Right cardiac atrium (tissue), 5 donors: ENCODE measurements around the gene ADAM21. TPM values are rescaled to one million over a fixed set of nuclear protein-coding genes. Genes with fewer than 3 reads are reported as not detected.
A peak's percentile ranks its signal among the peaks of the same experiment; 100 is the strongest.
"Not testable (repeated sequence)": the region's sequence is repeated elsewhere in the genome, so short reads cannot be mapped to it uniquely, and the experiment has no call there.

Source experiments
- ATAC-seq, 2 donors: fragments of 200-7000 bp; cut with Tn5 transposase; one replicate each; pipeline versions ENCODE4 v1.8.0 to v1.9.1; 2020; ENCODE audit warnings: moderate library complexity in 2 of 2, mild to moderate bottlenecking in 1 of 2
- DNase-seq, 3 donors: peaks; one replicate each; pipeline ENCODE4 v3.0.0-alpha.2; 2020
- H3K27ac ChIP-seq: one replicate; pipeline ENCODE4 v1.5.1; 2013; ENCODE audit warnings: mild to moderate bottlenecking, low read length, control low read depth, moderate library complexity
- H3K27me3 ChIP-seq: one replicate; pipeline ENCODE4 v1.6.1; 2013; ENCODE audit not compliant: control insufficient read depth, insufficient read depth
- H3K4me1 ChIP-seq: one replicate; pipeline ENCODE4 v1.6.1; 2013; ENCODE audit warnings: low read length; ENCODE audit not compliant: control insufficient read depth, insufficient read depth
- H3K4me3 ChIP-seq: one replicate; pipeline ENCODE4 v1.5.1; 2013; ENCODE audit warnings: low read length, control low read depth
- H3K9me3 ChIP-seq: one replicate; pipeline ENCODE4 v1.6.1; 2013; ENCODE audit warnings: low read length; ENCODE audit not compliant: control insufficient read depth
- WGBS: extraction: QIAGEN DNeasy Blood & Tissue Kit; methylation state at CpG from one replicate; pipeline ENCODE4 v1.1.7; 2013; 5-methylcytosine and 5-hydroxymethylcytosine counted together
- intact Hi-C, 4 donors: fragments of 100-400 bp; cut with DNase I; formaldehyde crosslinking; loops; one replicate each; pipeline versions ENCODE4 v1.11.0 to v1.14.0; 2022 to 2023
- long read RNA-seq, 4 donors: library from polyadenylated mRNA; unstranded; transcript quantifications; one replicate each; pipeline ENCODE4 v2.0.0, GENCODE V29; 2020 to 2021
- polyA plus RNA-seq: library from polyadenylated mRNA; stranded (reverse); fragments of 200-250 nt; gene quantifications from one replicate; pipeline ENCODE4 v1.2.3, GENCODE V29; 2013
- total RNA-seq, 4 donors: library from RNA; stranded (reverse); fragmentation: NEBNext Ultra II Directional; extraction: Animal tissue kit (Norgen Biotek cat#: 25700); gene quantifications; one replicate each; pipeline ENCODE4 v1.2.1, GENCODE V29; 2021
- donor health status: healthy with polysubstance abuse.
- donor health status: DM: no; HTN: yes; CAD: no.
- donor health status: DM: no; HTN: no; CAD: no.
- donor health status: DM: no; HTN: yes; CAD: no; lungs with severe emphysema.
- donor health status: DM: yes; HTN: yes; CAD: no.

Gene ADAM21
- under 1 TPM in 3 of 4 donors, not detected in 1; 0.32 to 0.37 (median 0.34) TPM for total RNA-seq
- 0.29 TPM for polyA plus RNA-seq
- long read RNA-seq, donor 1, partial matches to known transcripts = 0 of 1 reads
- long read RNA-seq, donor 1, other reads (novel, unspliced or antisense) = 1 of 1 reads
- long read RNA-seq, donor 2 = 0 reads
- long read RNA-seq, donor 3, partial matches to known transcripts = 1 of 1 reads
- long read RNA-seq, donor 3, other reads (novel, unspliced or antisense) = 0 of 1 reads
- long read RNA-seq, donor 4, partial matches to known transcripts = 0 of 1 reads
- long read RNA-seq, donor 4, other reads (novel, unspliced or antisense) = 1 of 1 reads

DNA sequence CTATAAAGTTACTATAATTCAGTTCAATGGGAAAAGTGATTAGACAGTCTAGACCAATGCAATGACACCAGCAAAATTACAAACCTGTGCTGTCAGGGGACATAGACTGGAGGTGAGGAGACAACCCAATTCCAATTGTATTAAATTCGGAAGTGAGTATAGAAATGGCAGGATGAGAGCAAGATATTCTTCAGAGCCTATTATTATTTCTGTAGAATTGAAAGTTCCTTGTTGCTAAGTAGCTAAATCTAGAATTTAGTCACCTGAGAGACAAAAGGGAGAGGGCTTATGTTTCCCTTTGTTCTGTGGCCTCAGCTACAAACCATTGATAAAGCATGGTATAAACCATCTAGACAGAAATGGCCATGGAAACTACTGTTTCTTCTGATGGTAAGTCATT is at the start of gene ADAM21:
TSS of gene ADAM21 (plus strand) at position 301 of the 400 bp plus-strand sequence. CDS start 5,326 bp downstream, outside the sequence.
- Histone ChIP-seq H3K27ac (no peak within 1 kb of the TSS), H3K27me3 (no peaks in the 10 kb centered on the region), H3K4me3 (no peak within 1 kb of the TSS), H3K4me1 (no peaks in the 10 kb centered on the region), H3K9me3 (no peaks in the 10 kb centered on the region)
- 93% methylated on average over 1 of the region's 1 CpG for WGBS
- no peak for DNase-seq
- intact Hi-C loops = no loop called here
- ATAC-seq = no peak

DNA sequence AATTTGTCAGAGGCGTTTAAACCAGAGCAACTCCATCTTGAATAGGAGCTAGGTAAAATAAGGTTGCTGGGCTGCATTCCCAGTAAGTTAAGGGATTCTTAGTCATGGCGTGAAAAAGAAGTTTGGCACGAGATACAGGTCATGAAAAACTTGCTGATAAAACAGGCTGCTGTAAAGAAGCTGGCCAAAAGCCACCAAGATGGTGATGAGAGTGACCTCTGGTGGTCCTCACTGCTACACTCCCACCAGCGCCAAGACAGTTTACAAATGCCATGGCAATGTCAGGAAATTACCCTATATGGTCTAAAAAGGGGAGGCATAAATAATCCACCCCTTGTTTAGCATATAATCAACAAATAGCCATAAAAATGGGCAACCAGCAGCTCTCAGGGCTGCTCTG is 48.6 kb upstream of the ADAM21 start:
- DNase-seq, ATAC-seq, H3K4me1 ChIP-seq, H3K9me3 ChIP-seq, H3K27ac ChIP-seq, intact Hi-C loops, H3K4me3 ChIP-seq, H3K27me3 ChIP-seq: not testable (repeated sequence)
- WGBS = 40% methylated on average over 4 of the region's 4 CpGs

DNA sequence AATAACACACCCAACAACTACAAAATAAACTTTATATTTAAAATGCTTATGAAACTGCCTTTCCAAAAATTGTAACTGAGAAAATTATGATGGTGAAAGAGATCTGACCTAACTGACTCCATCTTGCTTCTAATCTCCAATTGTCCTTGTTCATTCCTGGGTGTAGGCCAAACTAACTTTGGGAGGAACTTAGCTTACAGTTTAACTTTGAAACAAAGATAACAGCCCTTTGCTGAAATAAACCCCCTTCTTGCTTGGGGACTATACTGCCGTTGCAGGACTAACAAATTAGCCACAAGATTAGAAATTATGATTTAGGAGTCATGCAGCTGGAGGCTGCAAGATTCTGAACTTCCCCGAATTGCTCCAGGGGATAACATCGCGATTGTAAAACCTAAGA is 45.8 kb upstream of the ADAM21 start:
- H3K4me1 ChIP-seq, H3K4me3 ChIP-seq, H3K9me3 ChIP-seq, intact Hi-C loops, DNase-seq, H3K27ac ChIP-seq, H3K27me3 ChIP-seq, ATAC-seq: not testable (repeated sequence)
- 82% methylated on average over 4 of the region's 4 CpGs for WGBS

DNA sequence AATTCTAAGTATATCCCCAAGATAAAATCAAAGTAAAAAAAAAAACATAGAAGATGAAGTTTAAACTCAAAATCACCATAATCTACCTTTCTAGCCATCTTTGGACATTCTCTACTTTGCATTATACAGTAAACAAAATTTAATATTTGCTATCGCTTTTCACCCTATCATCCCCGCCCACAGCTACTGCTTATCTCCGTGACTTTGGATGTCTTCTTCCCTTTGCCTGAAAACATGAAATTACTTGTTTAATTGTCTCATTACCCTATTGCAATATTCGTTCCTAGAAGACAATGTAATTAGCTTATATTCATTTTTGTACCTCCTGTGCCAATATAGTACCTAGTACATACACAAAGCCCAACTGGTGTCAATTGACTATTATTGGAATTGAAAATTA is 44.4 kb upstream of the ADAM21 start:
- WGBS = 92% methylated on average over 4 of the region's 4 CpGs
- H3K27me3 ChIP-seq = no peaks in the 10 kb centered on the region
- no peaks in the 10 kb centered on the region for H3K9me3 ChIP-seq
- peaks cover 2% of the 10 kb centered on the region for H3K4me1 ChIP-seq
- H3K27ac ChIP-seq = no peak overlapping the region
- intact Hi-C loops = no loop called here
- no peak for DNase-seq
- H3K4me3 ChIP-seq = no peak overlapping the region
- ATAC-seq = no peak

DNA sequence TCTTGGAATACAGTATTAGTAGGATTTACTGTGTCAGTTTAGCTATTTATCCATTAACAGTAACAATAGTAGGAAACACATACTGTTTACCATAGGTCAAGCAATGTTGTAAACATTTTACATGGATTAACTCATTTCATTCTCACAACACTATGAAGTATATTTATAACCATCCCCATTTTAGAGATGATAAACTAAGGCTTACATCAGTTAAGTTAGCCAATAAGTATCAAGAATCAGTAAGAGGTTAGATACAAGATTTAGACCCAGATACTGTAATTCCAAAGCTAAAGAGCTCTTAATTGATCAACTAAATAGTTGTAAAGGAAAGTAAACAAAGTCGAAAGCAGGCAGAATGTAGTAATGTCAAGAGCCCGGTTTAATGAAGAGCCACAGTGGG is 36.2 kb upstream of the ADAM21 start:
- Histone ChIP-seq H3K9me3 (no peaks in the 10 kb centered on the region), H3K4me3 (peak overlapping the region; percentile 100), H3K27me3 (no peaks in the 10 kb centered on the region), H3K4me1 (no peaks in the 10 kb centered on the region), H3K27ac (no peak overlapping the region)
- 65% methylated on average over 2 of the region's 2 CpGs for WGBS
- DNase-seq (no peak), ATAC-seq (no peak)
- intact Hi-C loops = no loop called here

DNA sequence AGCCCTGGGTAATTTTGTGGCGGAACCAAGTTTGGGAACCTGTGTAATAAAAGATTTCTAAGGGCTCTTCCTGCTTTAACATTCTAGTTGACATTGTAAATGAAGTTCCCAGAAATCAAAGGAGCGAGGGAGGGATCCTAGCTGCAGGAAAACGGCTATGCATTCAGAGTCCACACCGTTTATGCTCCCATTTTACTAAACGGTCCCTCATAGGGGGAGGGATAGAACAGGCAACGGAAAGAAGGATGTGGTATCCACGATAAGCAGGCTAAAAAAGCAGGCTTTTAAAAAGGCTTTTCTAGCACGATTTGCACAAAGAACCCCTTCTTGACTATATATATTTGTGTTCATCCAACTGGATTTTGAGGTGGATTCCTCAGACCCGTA is 35.6 kb upstream of the ADAM21 start:
- no peaks in the 10 kb centered on the region for H3K27me3 ChIP-seq
- peak in 1 of 2 donors; percentile 49 for ATAC-seq
- no peak for DNase-seq
- H3K27ac ChIP-seq = peak overlapping the region; percentile 70
- intact Hi-C loops = no loop called here
- H3K4me1 ChIP-seq = no peaks in the 10 kb centered on the region
- H3K4me3 ChIP-seq = peak overlapping the region; percentile 100
- no peaks in the 10 kb centered on the region for H3K9me3 ChIP-seq
- 5% methylated on average over 9 of the region's 9 CpGs for WGBS

DNA sequence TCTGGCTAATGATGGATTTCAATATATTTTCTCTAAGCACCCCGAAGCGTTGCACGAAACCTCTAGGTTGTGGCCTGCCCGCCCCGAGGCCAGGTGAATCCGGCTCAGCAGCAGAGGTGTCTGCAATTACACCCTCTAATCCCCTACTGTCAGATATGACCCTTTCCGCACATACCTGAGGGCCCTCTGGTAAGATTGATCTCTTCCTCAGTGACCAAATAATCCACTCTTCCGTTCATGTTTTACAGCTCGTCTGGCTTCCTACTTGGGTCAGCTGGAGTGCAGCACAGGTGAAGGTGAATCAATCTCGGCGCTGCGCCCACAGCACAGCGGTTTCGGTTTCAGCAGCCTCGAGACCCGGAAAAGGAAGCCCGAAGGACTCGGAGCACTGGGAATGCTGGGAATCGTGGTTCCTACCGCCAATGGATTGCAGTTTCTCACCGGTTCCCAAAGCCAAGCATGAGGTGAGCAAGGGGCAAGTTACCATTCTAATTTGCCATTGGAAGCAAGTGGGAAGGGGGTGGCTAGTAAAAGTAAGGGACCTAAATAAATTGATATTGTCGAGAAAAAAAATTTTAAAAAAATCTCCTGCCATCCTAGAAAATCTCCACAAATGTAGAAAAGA is 35.1 kb upstream of the ADAM21 start, which contains the start of gene SYNJ2BP:
TSS of gene SYNJ2BP (minus strand) at position 366 of the 625 bp plus-strand sequence. CDS start at position 239, 127 bp downstream.
- Histone ChIP-seq H3K27ac (peak within 1 kb of the TSS; percentile 70), H3K4me1 (no peaks in the 10 kb centered on the region), H3K9me3 (no peaks in the 10 kb centered on the region), H3K27me3 (no peaks in the 10 kb centered on the region), H3K4me3 (peak within 1 kb of the TSS; percentile 100)
- intact Hi-C loops = no loop called here
- WGBS = 1% methylated on average over 22 of the region's 22 CpGs
- ATAC-seq (peak; percentile 93 to 96), DNase-seq (peak; percentile 69 to 84 (median 83))

DNA sequence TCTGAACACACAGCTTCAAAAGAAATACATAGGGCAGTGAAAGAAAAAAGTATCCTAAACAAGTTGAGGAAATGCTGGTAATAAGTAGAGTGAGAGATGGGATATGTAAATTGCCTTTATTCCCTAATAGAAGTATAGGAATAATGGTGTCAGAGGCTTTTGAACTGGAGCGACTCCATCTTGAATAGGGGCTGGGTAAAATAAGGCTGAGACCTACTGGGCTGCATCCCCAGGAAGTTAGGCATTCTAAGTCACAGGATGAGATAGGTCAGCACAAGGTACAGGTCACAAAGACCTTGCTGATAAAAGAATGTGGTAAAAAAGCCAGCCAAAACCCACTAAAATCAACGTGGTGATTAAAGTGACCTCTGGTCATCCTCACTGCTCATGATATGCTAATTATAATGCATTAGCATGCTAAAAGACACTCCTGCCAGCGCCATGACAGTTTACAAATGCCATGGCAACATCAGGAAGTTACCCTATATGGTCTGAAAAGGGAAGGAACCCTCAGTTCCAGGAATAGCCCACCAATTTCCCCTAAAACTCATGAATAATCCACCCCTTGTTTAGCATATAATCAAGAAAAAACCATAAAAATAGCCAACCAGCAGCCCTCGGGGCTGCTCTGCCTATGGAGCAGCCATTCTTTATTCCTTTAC is 32.6 kb upstream of the ADAM21 start:
- H3K27ac ChIP-seq, DNase-seq, H3K4me1 ChIP-seq, H3K9me3 ChIP-seq, H3K27me3 ChIP-seq, ATAC-seq, intact Hi-C loops, H3K4me3 ChIP-seq: not testable (repeated sequence)
- 59% methylated on average over 4 of the region's 4 CpGs for WGBS

DNA sequence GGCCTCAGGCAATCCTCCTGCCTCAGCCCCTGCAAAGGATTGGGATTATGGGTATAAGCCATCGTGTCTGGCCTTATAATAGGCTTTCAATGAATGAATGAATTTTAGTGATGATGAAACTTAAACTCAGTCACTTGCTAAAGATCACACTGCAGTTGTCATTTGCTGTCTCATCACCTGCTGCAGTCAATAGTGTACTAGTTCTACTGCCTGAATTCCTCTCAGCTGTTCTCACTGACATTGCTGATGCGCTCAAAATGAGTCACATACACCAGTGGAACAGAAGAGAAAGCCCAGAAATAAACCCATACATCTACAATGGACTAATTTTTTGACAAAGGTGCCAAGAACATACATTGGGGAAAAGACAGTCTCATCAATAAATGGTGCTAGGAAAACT is 29.4 kb upstream of the ADAM21 start:
- Histone ChIP-seq H3K4me3 (no peak overlapping the region), H3K4me1 (no peaks in the 10 kb centered on the region), H3K27me3 (no peaks in the 10 kb centered on the region), H3K9me3 (no peaks in the 10 kb centered on the region), H3K27ac (no peak overlapping the region)
- no peak for ATAC-seq
- WGBS = 92% methylated on average over 2 of the region's 2 CpGs
- DNase-seq = no peak
- intact Hi-C loops = no loop called here

DNA sequence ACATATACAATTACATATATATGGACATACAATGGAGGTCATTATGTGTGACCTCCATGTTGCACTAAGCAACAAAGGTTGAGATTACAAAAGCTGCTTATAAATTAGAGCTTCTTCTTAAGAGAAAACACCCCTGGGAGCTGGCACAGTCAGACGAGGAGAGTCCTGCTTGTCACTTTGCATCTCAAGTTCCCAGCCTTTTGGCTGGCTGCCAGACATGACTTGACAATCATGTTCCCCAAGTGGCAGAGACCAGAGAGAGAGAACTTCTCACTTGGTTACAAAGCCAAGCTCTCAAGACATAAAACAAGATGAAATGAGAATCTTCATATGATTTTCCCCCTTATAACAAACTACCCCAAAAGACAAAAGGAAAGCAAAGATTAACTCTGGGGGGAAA is 26.6 kb upstream of the ADAM21 start:
- 3% methylated on average over 1 of the region's 1 CpG for WGBS
- Histone ChIP-seq H3K4me3 (no peak overlapping the region), H3K27me3 (no peaks in the 10 kb centered on the region), H3K9me3 (no peaks in the 10 kb centered on the region), H3K27ac (no peak overlapping the region), H3K4me1 (no peaks in the 10 kb centered on the region)
- ATAC-seq (no peak), DNase-seq (peak in 1 of 3 donors; percentile 40)
- intact Hi-C loops = no loop called here

DNA sequence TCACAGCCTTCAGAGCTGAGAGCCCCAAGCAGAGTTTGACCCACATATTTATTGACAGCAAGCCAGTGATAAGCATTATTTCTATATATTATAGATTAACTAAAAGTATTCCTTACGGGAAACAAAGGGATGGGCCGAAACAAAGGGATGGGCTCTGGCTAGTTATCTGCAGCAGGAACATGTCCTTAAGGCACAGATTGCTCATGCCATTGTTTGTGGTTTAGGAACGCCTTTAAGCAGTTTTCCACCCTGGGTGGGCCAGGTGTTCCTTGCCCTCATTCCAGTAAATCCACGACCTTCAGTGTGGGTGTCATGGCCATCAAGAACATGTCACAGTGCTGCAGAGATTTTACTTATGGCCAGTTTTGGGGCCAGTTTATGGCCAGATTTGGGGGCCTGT is 25.4 kb upstream of the ADAM21 start:
- WGBS = 78% methylated on average over 4 of the region's 4 CpGs
- H3K4me3 ChIP-seq, H3K27ac ChIP-seq, intact Hi-C loops, H3K9me3 ChIP-seq, H3K27me3 ChIP-seq, DNase-seq, H3K4me1 ChIP-seq, ATAC-seq: not testable (repeated sequence)
